ENCODE measurements around the gene FARS2. TPM values are rescaled to one million over a fixed set of nuclear protein-coding genes. Genes with fewer than 3 reads are reported as not detected.

The FARS2 gene
- total RNA-seq, 1 donor from 2014 or later = 16.5 TPM

DNA sequence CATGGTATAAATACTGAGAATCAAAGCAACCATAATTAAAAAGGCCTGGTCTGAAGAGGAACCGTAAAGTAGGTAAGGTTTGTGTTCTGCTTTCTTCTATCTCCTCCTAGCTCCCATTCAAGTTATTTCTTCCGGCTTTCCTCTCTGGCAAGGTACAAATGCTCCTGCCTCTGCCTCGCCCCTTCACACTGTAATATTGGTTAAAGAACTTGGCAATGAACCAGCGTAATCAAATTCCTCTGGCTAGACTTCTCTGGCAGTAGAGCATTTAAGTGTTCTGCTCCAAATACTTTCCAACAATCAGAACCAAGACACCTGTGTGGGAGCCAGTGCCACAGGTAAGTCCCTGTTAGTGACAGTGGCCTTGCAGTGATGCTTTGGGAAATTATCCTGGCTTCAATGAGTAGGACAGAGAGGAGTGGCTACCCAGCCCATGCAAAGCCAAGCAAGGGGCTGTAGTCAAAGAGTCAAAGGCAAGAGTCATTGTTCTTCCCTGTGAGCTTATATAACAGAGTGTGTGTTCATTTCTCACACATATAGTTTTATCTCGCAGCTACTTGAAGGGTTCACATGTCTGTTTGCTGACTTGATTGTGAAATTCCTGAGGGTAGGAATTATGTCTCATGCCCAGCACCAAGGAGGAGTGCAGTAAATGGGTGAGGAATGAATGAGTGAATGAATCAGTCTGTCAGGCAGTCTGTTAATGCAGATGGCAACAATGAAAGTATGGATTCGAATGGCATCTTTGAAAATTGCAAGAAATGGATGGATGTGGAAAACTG lies 416.1 kb downstream of the FARS2 start:
- H3K4me1 ChIP-seq = peaks cover 14% of the 10 kb centered on the region
- no peaks in the 10 kb centered on the region for H3K9me3 ChIP-seq
- intact Hi-C loops (cut with DNase I) = no loop called here
- H3K4me3 ChIP-seq = no peak overlapping the region
- TF ChIP-seq, protein P1, sequence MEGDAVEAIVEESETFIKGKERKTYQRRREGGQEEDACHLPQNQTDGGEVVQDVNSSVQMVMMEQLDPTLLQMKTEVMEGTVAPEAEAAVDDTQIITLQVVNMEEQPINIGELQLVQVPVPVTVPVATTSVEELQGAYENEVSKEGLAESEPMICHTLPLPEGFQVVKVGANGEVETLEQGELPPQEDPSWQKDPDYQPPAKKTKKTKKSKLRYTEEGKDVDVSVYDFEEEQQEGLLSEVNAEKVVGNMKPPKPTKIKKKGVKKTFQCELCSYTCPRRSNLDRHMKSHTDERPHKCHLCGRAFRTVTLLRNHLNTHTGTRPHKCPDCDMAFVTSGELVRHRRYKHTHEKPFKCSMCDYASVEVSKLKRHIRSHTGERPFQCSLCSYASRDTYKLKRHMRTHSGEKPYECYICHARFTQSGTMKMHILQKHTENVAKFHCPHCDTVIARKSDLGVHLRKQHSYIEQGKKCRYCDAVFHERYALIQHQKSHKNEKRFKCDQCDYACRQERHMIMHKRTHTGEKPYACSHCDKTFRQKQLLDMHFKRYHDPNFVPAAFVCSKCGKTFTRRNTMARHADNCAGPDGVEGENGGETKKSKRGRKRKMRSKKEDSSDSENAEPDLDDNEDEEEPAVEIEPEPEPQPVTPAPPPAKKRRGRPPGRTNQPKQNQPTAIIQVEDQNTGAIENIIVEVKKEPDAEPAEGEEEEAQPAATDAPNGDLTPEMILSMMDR (IDR thresholded peaks at IDR 0.05) = no peak
- TF ChIP-seq POLR2AphosphoS5 (IDR thresholded peaks at IDR 0.05; ENCODE audit: insufficient read depth in 1 of 2, low read depth in 1 of 2) (no peak), POLR2A (IDR thresholded peaks at IDR 0.05) (no peak)
- no peaks in the 10 kb centered on the region for H3K27me3 ChIP-seq
- no peak for DNase-seq (ENCODE audit: extremely low spot score in 2 of 2)
- no peak overlapping the region for H3K27ac ChIP-seq
- H3K36me3 ChIP-seq = no peaks in the 10 kb centered on the region

DNA sequence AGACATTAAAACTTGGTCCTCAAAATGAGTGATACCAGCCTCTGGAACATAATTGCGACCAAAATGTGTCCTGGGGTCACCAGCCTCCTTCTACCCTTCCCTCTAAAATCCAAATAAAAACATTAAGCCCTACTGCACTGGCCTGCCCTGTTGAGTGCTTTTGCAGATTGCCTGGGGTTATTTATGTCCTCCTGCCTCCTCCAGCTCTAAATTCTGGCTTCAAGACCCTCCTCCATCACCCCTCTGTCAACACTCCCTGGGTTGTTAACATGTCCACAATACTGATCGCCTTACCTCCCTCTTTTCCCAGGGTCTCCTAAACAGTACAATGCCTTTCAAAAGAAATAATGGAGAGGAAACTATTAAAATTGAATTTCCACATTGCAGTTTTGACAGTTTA lies 418.0 kb downstream of the FARS2 start:
- no peak for DNase-seq (ENCODE audit: extremely low spot score in 2 of 2)
- Histone ChIP-seq H3K27ac (no peak overlapping the region), H3K4me3 (no peak overlapping the region), H3K9me3 (no peaks in the 10 kb centered on the region), H3K36me3 (no peaks in the 10 kb centered on the region), H3K4me1 (no peaks in the 10 kb centered on the region), H3K27me3 (no peaks in the 10 kb centered on the region)
- intact Hi-C loops (cut with DNase I) = no loop called here
- TF ChIP-seq, protein P1 (IDR thresholded peaks at IDR 0.05) = no peak
- TF ChIP-seq POLR2A (IDR thresholded peaks at IDR 0.05) = no peak
- TF ChIP-seq POLR2AphosphoS5 (IDR thresholded peaks at IDR 0.05; ENCODE audit: insufficient read depth in 1 of 2, low read depth in 1 of 2) = no peak

DNA sequence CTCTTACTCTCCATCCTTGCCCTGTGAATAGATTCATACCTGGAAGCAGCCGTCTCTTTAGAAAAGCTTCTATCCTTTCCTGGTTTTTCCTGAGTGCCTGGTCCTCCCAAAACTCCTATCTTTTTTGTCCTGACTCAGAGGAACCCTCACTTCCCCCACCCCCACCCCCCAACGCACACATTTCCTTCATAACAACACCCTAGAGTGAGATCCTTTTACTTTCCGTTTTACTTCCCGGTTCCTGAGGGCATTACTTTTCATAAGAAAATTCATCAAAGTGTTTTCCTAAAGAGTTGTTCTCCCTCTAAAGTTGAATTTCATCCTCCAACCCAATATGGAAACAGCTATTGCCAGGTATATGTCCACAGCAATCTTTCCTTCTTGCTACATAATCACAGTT lies 418.4 kb downstream of the FARS2 start:
- Histone ChIP-seq H3K36me3 (no peaks in the 10 kb centered on the region), H3K27ac (no peak overlapping the region), H3K9me3 (no peaks in the 10 kb centered on the region), H3K27me3 (no peaks in the 10 kb centered on the region), H3K4me3 (no peak overlapping the region), H3K4me1 (no peaks in the 10 kb centered on the region)
- intact Hi-C loops (cut with DNase I) = no loop called here
- no peak for TF ChIP-seq POLR2AphosphoS5 (IDR thresholded peaks at IDR 0.05; ENCODE audit: insufficient read depth in 1 of 2, low read depth in 1 of 2)
- TF ChIP-seq POLR2A (IDR thresholded peaks at IDR 0.05) = no peak
- no peak for DNase-seq (ENCODE audit: extremely low spot score in 2 of 2)

DNA sequence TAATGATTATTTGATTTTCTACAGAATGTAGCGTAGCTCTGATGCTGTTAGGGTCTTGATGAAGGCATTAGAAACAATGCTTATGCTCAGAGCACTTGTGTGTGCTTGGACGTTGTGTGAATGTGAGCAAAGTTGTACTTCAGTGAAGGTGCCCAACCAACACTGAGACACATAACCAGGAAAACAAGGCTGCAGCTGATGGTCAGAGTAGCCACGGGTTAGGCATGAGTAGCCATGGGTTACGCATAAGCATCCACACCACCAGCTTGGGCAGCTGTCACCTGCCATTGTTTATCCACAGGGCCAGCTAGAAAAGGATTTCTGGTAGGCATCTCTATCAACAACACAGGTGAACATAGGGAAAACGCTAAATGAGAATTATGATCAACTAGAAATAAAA lies 418.8 kb downstream of the FARS2 start:
- H3K9me3 ChIP-seq = no peaks in the 10 kb centered on the region
- H3K27me3 ChIP-seq = no peaks in the 10 kb centered on the region
- no peak overlapping the region for H3K27ac ChIP-seq
- H3K4me3 ChIP-seq = no peak overlapping the region
- peak in 1 of 2 donors; percentile 40 for DNase-seq (ENCODE audit: extremely low spot score in 2 of 2)
- intact Hi-C loops (cut with DNase I) = no loop called here
- H3K36me3 ChIP-seq = no peaks in the 10 kb centered on the region
- TF ChIP-seq POLR2A (IDR thresholded peaks at IDR 0.05) (no peak), POLR2AphosphoS5 (IDR thresholded peaks at IDR 0.05; ENCODE audit: insufficient read depth in 1 of 2, low read depth in 1 of 2) (no peak)
- TF ChIP-seq, protein P1 (IDR thresholded peaks at IDR 0.05) = no peak
- no peaks in the 10 kb centered on the region for H3K4me1 ChIP-seq

DNA sequence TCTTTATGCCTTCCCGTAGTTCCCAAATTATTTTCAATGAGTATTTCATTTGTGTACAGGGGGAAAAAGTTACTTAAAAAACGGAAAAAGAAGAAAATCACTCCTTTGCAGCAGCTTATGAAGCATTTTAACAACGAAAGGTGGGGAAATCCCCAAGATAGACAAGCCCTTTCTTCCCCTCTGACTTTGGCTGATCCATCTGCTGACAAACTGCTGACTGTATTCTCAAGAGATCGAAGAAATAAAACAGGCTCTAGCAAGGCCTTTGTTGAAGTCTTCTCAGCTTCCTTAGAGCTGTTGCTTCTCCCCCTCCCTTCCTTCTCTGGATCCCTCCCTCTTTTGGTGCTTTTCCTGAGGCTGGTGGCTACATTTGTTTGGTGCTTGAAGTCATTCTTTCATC lies 420.2 kb downstream of the FARS2 start:
- no peaks in the 10 kb centered on the region for H3K9me3 ChIP-seq
- intact Hi-C loops (cut with DNase I) = no loop called here

More for the DNA sequence above, 420.2 kb downstream of the FARS2 start:
- H3K27ac ChIP-seq = no peak overlapping the region
- TF ChIP-seq POLR2A (IDR thresholded peaks at IDR 0.05) = no peak
- TF ChIP-seq POLR2AphosphoS5 (IDR thresholded peaks at IDR 0.05; ENCODE audit: insufficient read depth in 1 of 2, low read depth in 1 of 2) = no peak
- TF ChIP-seq, protein P1 (IDR thresholded peaks at IDR 0.05) = no peak
- no peak overlapping the region for H3K4me3 ChIP-seq
- no peaks in the 10 kb centered on the region for H3K36me3 ChIP-seq
- H3K4me1 ChIP-seq = no peaks in the 10 kb centered on the region
- no peak for DNase-seq (ENCODE audit: extremely low spot score in 2 of 2)
- no peaks in the 10 kb centered on the region for H3K27me3 ChIP-seq

Data from vagina (tissue), 2 donors.